Mesendoderm (in vitro differentiated cells): ENCODE measurements around the gene ECE1.

Experiments
- DNase-seq: peaks from one replicate; pipeline ENCODE4 v3.0.0; 2013
- H2AK5ac ChIP-seq: 2 replicates; pipeline ENCODE4 v1.6.1; 2013; ENCODE audit warnings: low read length, inconsistent platforms
- H2BK120ac ChIP-seq: 2 replicates; pipeline ENCODE4 v1.6.1; 2013; ENCODE audit warnings: low read depth, mild to moderate bottlenecking, low read length, moderate library complexity, mixed read lengths
- H2BK15ac ChIP-seq: replicated peaks from 2 replicates; pipeline ENCODE4 v1.6.1; 2013; ENCODE audit warnings: low read depth, mild to moderate bottlenecking, moderate library complexity
- H2BK5ac ChIP-seq: 2 replicates; pipeline ENCODE4 v1.6.1; 2013; ENCODE audit warnings: low read length, inconsistent platforms
- H3K18ac ChIP-seq: 2 replicates; pipeline ENCODE4 v1.6.1; 2013; ENCODE audit warnings: mild to moderate bottlenecking, low read length, mixed read lengths
- H3K23ac ChIP-seq: one replicate; pipeline ENCODE4 v1.6.1; 2013; ENCODE audit warnings: low read length
- H3K27ac ChIP-seq: 2 replicates; pipeline ENCODE4 v1.5.1; 2013; ENCODE audit warnings: low read depth, mild to moderate bottlenecking, inconsistent platforms, low read length, moderate library complexity
- H3K27me3 ChIP-seq: 2 replicates; pipeline ENCODE4 v1.6.1; 2013; ENCODE audit warnings: low read length, control low read depth, mild to moderate bottlenecking, inconsistent platforms; ENCODE audit not compliant: insufficient read depth, poor library complexity
- H3K36me3 ChIP-seq: 2 replicates; pipeline ENCODE4 v1.6.1; 2013; ENCODE audit warnings: low read length, inconsistent platforms; ENCODE audit not compliant: control insufficient read depth, insufficient read depth
- H3K4ac ChIP-seq: one replicate; pipeline ENCODE4 v1.6.1; 2013; ENCODE audit warnings: low read depth, mild to moderate bottlenecking, low read length, moderate library complexity
- H3K4me1 ChIP-seq: 2 replicates; pipeline ENCODE4 v1.6.1; 2013; ENCODE audit warnings: low read depth, low read length, inconsistent platforms; ENCODE audit not compliant: control insufficient read depth
- H3K4me2 ChIP-seq: 2 replicates; pipeline ENCODE4 v1.6.1; 2013; ENCODE audit warnings: low read length
- H3K4me3 ChIP-seq: 2 replicates; pipeline ENCODE4 v1.5.1; 2013; ENCODE audit warnings: mild to moderate bottlenecking, low read length
- H3K56ac ChIP-seq: one replicate; pipeline ENCODE4 v1.6.1; 2013; ENCODE audit warnings: low read length
- H3K79me1 ChIP-seq: 2 replicates; pipeline ENCODE4 v1.6.1; 2013; ENCODE audit warnings: low read length, inconsistent platforms
- H3K79me2 ChIP-seq: 2 replicates; pipeline ENCODE4 v1.6.1; 2013; ENCODE audit warnings: mild to moderate bottlenecking, low read length; ENCODE audit not compliant: control insufficient read depth, insufficient read depth
- H3K9ac ChIP-seq: 2 replicates; pipeline ENCODE4 v1.6.1; 2013; ENCODE audit warnings: low read length, inconsistent platforms
- H4K5ac ChIP-seq: one replicate; pipeline ENCODE4 v1.6.1; 2013; ENCODE audit warnings: low read length
- H4K8ac ChIP-seq: one replicate; pipeline ENCODE4 v1.6.1; 2013; ENCODE audit warnings: low read depth, mild to moderate bottlenecking, control low read depth, low read length, moderate library complexity
- WGBS: extraction: QIAGEN DNeasy Blood & Tissue Kit; methylation state at CpG from one replicate; pipeline ENCODE4 v1.1.7; 2013; ENCODE audit warnings: low lambda C conversion rate, missing lambda C conversion rate; ENCODE audit not compliant: insufficient coverage; ENCODE audit errors: extremely low coverage; 5-methylcytosine and 5-hydroxymethylcytosine counted together

The ECE1 gene

GRCh38 chr1:21261551-21262292 lies 28.5 kb downstream of the ECE1 start:
- H3K4me1 ChIP-seq, result peaks cover 10% of the 10 kb centered on the region
- H3K4me2 ChIP-seq, result no peak overlapping the region
- peak; percentile 82 for DNase-seq
- peak overlapping the region; percentile 75 for H3K56ac ChIP-seq
- H3K4me3 ChIP-seq, result no peak overlapping the region
- H3K9ac ChIP-seq, result peak overlapping the region; percentile 15
- no peak overlapping the region for H4K5ac ChIP-seq
- H3K27me3 ChIP-seq, result no peaks in the 10 kb centered on the region
- no peaks in the 10 kb centered on the region for H3K79me1 ChIP-seq
- no peak overlapping the region for H3K23ac ChIP-seq
- no peak overlapping the region for H2BK120ac ChIP-seq
- H3K79me2 ChIP-seq, result no peaks in the 10 kb centered on the region
- H3K18ac ChIP-seq, result peak overlapping the region; percentile 9
- peaks cover 2% of the 10 kb centered on the region for H3K36me3 ChIP-seq
- peak overlapping the region; percentile 46 for H3K27ac ChIP-seq
- peak overlapping the region; percentile 45 for H2AK5ac ChIP-seq
- no CpG with 5 or more reads among the region's 20 CpGs for WGBS
- no peak overlapping the region for H4K8ac ChIP-seq
- H2BK15ac ChIP-seq, result no peak overlapping the region
- peak overlapping the region; percentile 28 for H2BK5ac ChIP-seq
- H3K4ac ChIP-seq, result no peak overlapping the region

GRCh38 chr1:21260405-21261125 lies 29.7 kb downstream of the ECE1 start:
- H3K56ac ChIP-seq, result no peak overlapping the region
- H3K27me3 ChIP-seq, result no peaks in the 10 kb centered on the region
- H2BK15ac ChIP-seq, result no peak overlapping the region
- no peak overlapping the region for H3K4ac ChIP-seq
- H3K4me3 ChIP-seq, result no peak overlapping the region
- no peak overlapping the region for H2AK5ac ChIP-seq
- H3K4me2 ChIP-seq, result no peak overlapping the region
- no peak for DNase-seq
- H3K9ac ChIP-seq, result no peak overlapping the region
- H3K4me1 ChIP-seq, result peaks cover 10% of the 10 kb centered on the region
- H3K36me3 ChIP-seq, result peaks cover 2% of the 10 kb centered on the region
- H3K27ac ChIP-seq, result no peak overlapping the region
- WGBS, result no CpG with 5 or more reads among the region's 22 CpGs
- H3K23ac ChIP-seq, result no peak overlapping the region
- no peak overlapping the region for H3K18ac ChIP-seq
- no peak overlapping the region for H4K8ac ChIP-seq
- no peaks in the 10 kb centered on the region for H3K79me1 ChIP-seq
- no peak overlapping the region for H2BK5ac ChIP-seq
- H4K5ac ChIP-seq, result no peak overlapping the region
- no peak overlapping the region for H2BK120ac ChIP-seq
- no peaks in the 10 kb centered on the region for H3K79me2 ChIP-seq

GRCh38 chr1:21259316-21260076 lies 30.8 kb downstream of the ECE1 start:
- H3K79me1 ChIP-seq, result no peaks in the 10 kb centered on the region
- no peak overlapping the region for H2AK5ac ChIP-seq
- H4K5ac ChIP-seq, result no peak overlapping the region
- H3K4me1 ChIP-seq, result peaks cover 10% of the 10 kb centered on the region
- H3K18ac ChIP-seq, result no peak overlapping the region
- H3K4ac ChIP-seq, result no peak overlapping the region
- no peak overlapping the region for H3K27ac ChIP-seq
- H3K79me2 ChIP-seq, result no peaks in the 10 kb centered on the region
- no peak overlapping the region for H3K23ac ChIP-seq
- no CpG with 5 or more reads among the region's 5 CpGs for WGBS
- H3K4me2 ChIP-seq, result no peak overlapping the region
- no peaks in the 10 kb centered on the region for H3K27me3 ChIP-seq
- DNase-seq, result no peak
- no peak overlapping the region for H2BK15ac ChIP-seq
- no peak overlapping the region for H4K8ac ChIP-seq
- no peak overlapping the region for H3K9ac ChIP-seq
- H2BK120ac ChIP-seq, result no peak overlapping the region
- peaks cover 2% of the 10 kb centered on the region for H3K36me3 ChIP-seq
- H3K56ac ChIP-seq, result no peak overlapping the region
- no peak overlapping the region for H3K4me3 ChIP-seq
- H2BK5ac ChIP-seq, result no peak overlapping the region

GRCh38 chr1:21258331-21259134 lies 31.7 kb downstream of the ECE1 start:
- H3K56ac ChIP-seq, result no peak overlapping the region
- H3K4me3 ChIP-seq, result no peak overlapping the region
- H3K23ac ChIP-seq, result no peak overlapping the region
- no peak for DNase-seq
- H3K79me1 ChIP-seq, result no peaks in the 10 kb centered on the region
- no peak overlapping the region for H3K4ac ChIP-seq
- no peak overlapping the region for H2AK5ac ChIP-seq
- H3K79me2 ChIP-seq, result no peaks in the 10 kb centered on the region
- no peak overlapping the region for H3K27ac ChIP-seq
- H3K18ac ChIP-seq, result no peak overlapping the region
- no peak overlapping the region for H4K8ac ChIP-seq
- H2BK15ac ChIP-seq, result no peak overlapping the region
- H3K9ac ChIP-seq, result no peak overlapping the region
- H4K5ac ChIP-seq, result no peak overlapping the region
- no peak overlapping the region for H3K4me2 ChIP-seq
- no CpG with 5 or more reads among the region's 22 CpGs for WGBS
- peaks cover 10% of the 10 kb centered on the region for H3K4me1 ChIP-seq
- no peak overlapping the region for H2BK5ac ChIP-seq
- peaks cover 2% of the 10 kb centered on the region for H3K36me3 ChIP-seq
- no peak overlapping the region for H2BK120ac ChIP-seq
- H3K27me3 ChIP-seq, result no peaks in the 10 kb centered on the region

GRCh38 chr1:21257431-21258135 lies 32.7 kb downstream of the ECE1 start:
- Histone ChIP-seq H2BK120ac (no peak overlapping the region), H2AK5ac (no peak overlapping the region), H3K79me1 (no peaks in the 10 kb centered on the region), H3K23ac (no peak overlapping the region), H4K5ac (no peak overlapping the region), H2BK5ac (no peak overlapping the region), H3K18ac (no peak overlapping the region), H4K8ac (no peak overlapping the region), H3K27me3 (no peaks in the 10 kb centered on the region), H3K36me3 (peaks cover 2% of the 10 kb centered on the region), H2BK15ac (no peak overlapping the region), H3K9ac (no peak overlapping the region), H3K4me2 (no peak overlapping the region), H3K4me1 (peaks cover 9% of the 10 kb centered on the region), H3K56ac (no peak overlapping the region), H3K4me3 (no peak overlapping the region), H3K27ac (no peak overlapping the region), H3K4ac (no peak overlapping the region), H3K79me2 (no peaks in the 10 kb centered on the region)
- DNase-seq, result no peak
- no CpG with 5 or more reads among the region's 13 CpGs for WGBS
